Measurements from ENCODE around the gene CORO1C.

Gene CORO1C

GRCh38 chr12:108685469-108686260 lies 45.7 kb downstream of the CORO1C start:
- DNase-seq (ENCODE audit: low read depth in 1 of 2, low spot score in 1 of 2) = no peak
- in situ Hi-C loops (cut with HindIII; ENCODE audit: low pct_unique_long_range_greater_than_20kb, low sequenced_read_pairs) = no loop called here
- TF ChIP-seq JUND (IDR thresholded peaks at IDR 0.05; ENCODE audit: low read depth) = no peak

GRCh38 chr12:108683906-108684556 lies 47.3 kb downstream of the CORO1C start:
- TF ChIP-seq JUND (IDR thresholded peaks at IDR 0.05; ENCODE audit: low read depth) = 0 out of 2 replicates have a peak, but pooled peaks have one; percentile 8
- in situ Hi-C loops (cut with HindIII; ENCODE audit: low pct_unique_long_range_greater_than_20kb, low sequenced_read_pairs) = no loop called here
- DNase-seq (ENCODE audit: low read depth in 1 of 2, low spot score in 1 of 2) = peak in 1 of 2 experiments; percentile 42

GRCh38 chr12:108681317-108681716 lies 50.0 kb downstream of the CORO1C start:
- no peak for TF ChIP-seq JUND (IDR thresholded peaks at IDR 0.05; ENCODE audit: low read depth)
- in situ Hi-C loops (cut with HindIII; ENCODE audit: low pct_unique_long_range_greater_than_20kb, low sequenced_read_pairs) = no loop called here
- DNase-seq (ENCODE audit: low read depth in 1 of 2, low spot score in 1 of 2) = no peak

GRCh38 chr12:108679106-108679681 lies 52.1 kb downstream of the CORO1C start:
- no peak for DNase-seq (ENCODE audit: low read depth in 1 of 2, low spot score in 1 of 2)
- no peak for TF ChIP-seq JUND (IDR thresholded peaks at IDR 0.05; ENCODE audit: low read depth)
- in situ Hi-C loops (cut with HindIII; ENCODE audit: low pct_unique_long_range_greater_than_20kb, low sequenced_read_pairs) = no loop called here

- in situ Hi-C loops (cut with HindIII; ENCODE audit: low pct_unique_long_range_greater_than_20kb, low sequenced_read_pairs) = no loop called here
- DNase-seq (ENCODE audit: low read depth in 1 of 2, low spot score in 1 of 2) = no peak
- no peak for TF ChIP-seq JUND (IDR thresholded peaks at IDR 0.05; ENCODE audit: low read depth)
Measured at GRCh38 chr12:108678104-108678730, 53.1 kb downstream of the CORO1C start.

GRCh38 chr12:108677381-108677780 lies 53.9 kb downstream of the CORO1C start:
- no peak for TF ChIP-seq JUND (IDR thresholded peaks at IDR 0.05; ENCODE audit: low read depth)
- in situ Hi-C loops (cut with HindIII; ENCODE audit: low pct_unique_long_range_greater_than_20kb, low sequenced_read_pairs) = no loop called here
- no peak for DNase-seq (ENCODE audit: low read depth in 1 of 2, low spot score in 1 of 2)

- DNase-seq (ENCODE audit: low read depth in 1 of 2, low spot score in 1 of 2) = no peak
- in situ Hi-C loops (cut with HindIII; ENCODE audit: low pct_unique_long_range_greater_than_20kb, low sequenced_read_pairs) = no loop called here
- no peak for TF ChIP-seq JUND (IDR thresholded peaks at IDR 0.05; ENCODE audit: low read depth)
Measured at GRCh38 chr12:108676707-108677106, 54.6 kb downstream of the CORO1C start.

- DNase-seq (ENCODE audit: low read depth in 1 of 2, low spot score in 1 of 2) = no peak
- in situ Hi-C loops (cut with HindIII; ENCODE audit: low pct_unique_long_range_greater_than_20kb, low sequenced_read_pairs) = no loop called here
- no peak for TF ChIP-seq JUND (IDR thresholded peaks at IDR 0.05; ENCODE audit: low read depth)
Measured at GRCh38 chr12:108675792-108676191, 55.5 kb downstream of the CORO1C start.

GRCh38 chr12:108672054-108672453 lies 59.3 kb downstream of the CORO1C start:
- in situ Hi-C loops (cut with HindIII; ENCODE audit: low pct_unique_long_range_greater_than_20kb, low sequenced_read_pairs) = no loop called here
- DNase-seq (ENCODE audit: low read depth in 1 of 2, low spot score in 1 of 2) = no peak
- no peak for TF ChIP-seq JUND (IDR thresholded peaks at IDR 0.05; ENCODE audit: low read depth)

- no peak for TF ChIP-seq JUND (IDR thresholded peaks at IDR 0.05; ENCODE audit: low read depth)
- in situ Hi-C loops (cut with HindIII; ENCODE audit: low pct_unique_long_range_greater_than_20kb, low sequenced_read_pairs) = no loop called here
- DNase-seq (ENCODE audit: low read depth in 1 of 2, low spot score in 1 of 2) = no peak
Measured at GRCh38 chr12:108671110-108671509, 60.2 kb downstream of the CORO1C start.

GRCh38 chr12:108670066-108670631 lies 61.2 kb downstream of the CORO1C start:
- no peak for DNase-seq (ENCODE audit: low read depth in 1 of 2, low spot score in 1 of 2)
- no peak for TF ChIP-seq JUND (IDR thresholded peaks at IDR 0.05; ENCODE audit: low read depth)
- in situ Hi-C loops (cut with HindIII; ENCODE audit: low pct_unique_long_range_greater_than_20kb, low sequenced_read_pairs) = no loop called here

GRCh38 chr12:108668542-108668941 lies 62.8 kb downstream of the CORO1C start:
- in situ Hi-C loops (cut with HindIII; ENCODE audit: low pct_unique_long_range_greater_than_20kb, low sequenced_read_pairs) = no loop called here
- DNase-seq (ENCODE audit: low read depth in 1 of 2, low spot score in 1 of 2) = no peak
- TF ChIP-seq JUND (IDR thresholded peaks at IDR 0.05; ENCODE audit: low read depth) = no peak

All from T47D (cell line).